Non-pigmented ciliary epithelial cell (primary cell): Measurements from ENCODE around the gene BMPR2.
"Not testable (repeated sequence)": the region's sequence is repeated elsewhere in the genome, so short reads cannot be mapped to it uniquely, and the experiment has no call there.

Experiments used
- DNase-seq: peaks from one replicate; pipeline ENCODE4 v3.0.0-alpha.2; 2010; ENCODE audit warnings: low read depth

The BMPR2 gene

DNA sequence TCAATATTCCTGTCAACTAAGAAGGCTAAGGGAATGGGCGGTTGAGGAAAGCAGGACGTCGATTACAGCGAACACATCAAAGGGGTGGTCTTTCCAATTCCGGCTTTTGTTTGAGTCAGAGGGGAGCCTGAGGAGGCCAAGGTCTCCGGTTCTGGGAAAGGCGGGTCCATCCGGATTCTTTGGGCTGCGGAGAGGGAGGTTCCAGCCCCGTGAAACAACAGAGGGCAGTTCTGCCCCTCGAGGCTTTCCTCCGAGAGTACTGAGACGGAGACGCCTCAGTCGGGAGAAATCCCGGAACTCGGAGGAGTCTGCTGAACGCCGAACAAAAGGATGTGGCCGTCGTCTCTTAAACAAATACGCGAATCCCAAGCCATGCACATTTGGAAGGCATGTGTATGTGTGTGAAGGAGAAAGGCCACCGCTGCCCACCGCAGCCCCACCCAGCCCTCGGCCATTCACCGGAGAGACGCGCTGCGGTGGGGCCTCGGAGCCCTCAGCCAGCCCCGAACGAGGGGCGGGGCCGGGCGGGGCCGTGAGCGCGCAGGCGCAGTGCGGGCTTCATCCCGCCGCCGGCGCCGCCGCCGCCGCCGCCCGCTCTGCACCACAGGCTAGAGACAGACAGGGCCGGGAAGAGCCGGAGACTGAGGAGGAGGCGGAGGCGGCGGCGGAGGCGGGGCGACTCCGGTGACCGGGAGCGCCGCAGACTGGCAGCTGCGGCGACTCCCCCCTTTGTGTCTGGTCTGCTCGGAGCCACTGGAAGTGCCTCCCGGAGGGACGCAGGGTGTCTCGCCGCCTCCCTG lies at the start of gene BMPR2:
Gene BMPR2, plus strand, starts transcription at position 719 of the 800 bp plus-strand sequence. CDS start 1,148 bp downstream, outside the sequence.
- peak; percentile 55 for DNase-seq

- DNase-seq, result no peak
Measured at GRCh38 chr2:202327858-202328257, 48.3 kb upstream of the BMPR2 start.

GRCh38 chr2:202335791-202336467 lies 40.2 kb upstream of the BMPR2 start:
- no peak for DNase-seq

DNA sequence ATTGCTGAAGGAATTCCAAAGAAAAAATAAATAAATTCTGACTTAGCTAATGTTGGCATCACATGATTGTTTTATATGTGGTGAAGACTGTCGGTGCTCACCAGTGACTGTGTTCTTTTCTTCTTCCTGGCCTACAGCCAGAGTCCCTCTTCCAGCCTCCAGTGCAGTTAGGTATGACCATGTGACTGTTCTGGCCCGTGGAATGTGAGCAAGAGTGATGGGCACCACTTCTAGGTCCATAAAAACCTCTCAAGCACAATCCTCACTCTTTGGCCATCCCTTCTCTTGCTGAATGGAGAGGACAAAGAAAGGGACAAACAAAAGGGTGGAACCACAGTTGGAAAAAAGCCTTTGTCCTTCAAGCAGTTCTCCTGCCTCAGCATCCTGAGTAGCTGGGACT lies 39.0 kb upstream of the BMPR2 start:
- no peak for DNase-seq

DNA sequence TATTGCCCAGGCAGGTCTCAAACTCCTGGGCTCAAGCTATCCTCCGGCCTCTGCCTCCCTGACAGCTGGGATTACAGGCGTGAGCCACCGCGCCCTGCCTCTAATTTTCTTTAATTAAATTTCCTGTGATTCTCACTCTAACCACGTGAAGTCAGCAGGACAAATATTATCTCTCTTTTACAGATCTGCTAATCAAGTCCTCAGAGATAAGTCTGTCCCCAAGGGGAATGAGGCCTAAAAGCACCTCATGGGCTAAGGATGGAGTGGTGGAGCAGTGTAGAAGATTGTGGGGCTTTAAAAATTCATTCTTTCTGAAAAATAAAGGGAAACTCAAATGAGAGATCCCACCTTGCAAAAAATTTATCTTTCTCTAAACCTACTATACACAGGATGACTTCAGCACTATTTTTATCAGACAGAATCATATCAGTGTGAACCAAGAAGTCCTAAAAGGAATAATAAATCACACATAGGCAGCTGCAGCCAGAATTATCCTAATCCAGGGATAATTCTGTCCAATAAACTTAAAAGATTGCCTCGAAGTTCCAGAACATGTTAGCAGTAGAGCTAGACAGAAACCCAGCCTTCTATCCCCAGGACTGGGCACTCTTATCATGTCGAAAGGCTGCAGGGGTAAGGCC lies 38.3 kb upstream of the BMPR2 start:
- DNase-seq, result no peak

GRCh38 chr2:202339071-202339870 lies 36.9 kb upstream of the BMPR2 start:
- DNase-seq, result no peak

GRCh38 chr2:202344178-202344577 lies 31.9 kb upstream of the BMPR2 start:
- no peak for DNase-seq

GRCh38 chr2:202346180-202346579 lies 29.9 kb upstream of the BMPR2 start:
- DNase-seq, result no peak

DNA sequence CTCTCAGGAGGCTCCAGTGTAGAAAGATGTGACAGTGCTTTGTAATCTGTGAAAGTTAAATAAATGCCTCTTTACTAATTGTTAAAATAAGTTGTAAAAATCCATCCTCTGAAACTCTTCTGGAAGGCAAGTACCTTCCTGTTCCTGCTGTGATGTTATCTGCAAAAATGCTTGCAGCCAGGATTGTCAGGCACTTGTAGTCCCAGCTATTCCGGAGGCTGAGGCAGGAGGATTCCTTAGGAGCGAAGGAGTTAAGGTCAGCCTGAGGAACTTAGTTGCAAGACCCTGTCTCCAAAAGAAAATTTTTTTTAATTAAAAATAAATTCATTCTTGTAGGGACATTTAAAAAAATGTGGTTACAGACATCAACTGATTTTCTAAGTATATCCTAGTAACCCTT lies 22.7 kb upstream of the BMPR2 start:
- no peak for DNase-seq

- no peak for DNase-seq
Measured at GRCh38 chr2:202355993-202356505, 20.1 kb upstream of the BMPR2 start.

DNA sequence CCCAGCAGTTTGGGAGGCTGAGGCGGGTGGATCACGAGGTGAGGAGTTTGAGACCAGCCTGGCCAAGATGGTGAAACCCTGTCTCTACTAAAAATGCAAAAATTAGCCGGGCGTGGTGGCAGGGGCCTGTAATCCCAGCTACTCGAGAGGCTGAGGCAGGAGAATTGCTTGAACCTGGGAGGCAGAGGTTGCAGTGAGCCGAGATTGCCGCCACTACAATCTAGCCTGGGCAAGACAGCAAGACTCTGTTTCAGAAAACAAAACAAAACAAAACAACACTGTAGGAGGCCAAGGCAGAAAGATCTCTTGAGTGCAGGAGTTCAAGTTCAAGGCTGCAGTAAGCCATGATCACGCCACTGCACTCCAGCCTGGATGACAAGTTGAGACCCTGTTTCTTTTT lies 17.2 kb upstream of the BMPR2 start:
- DNase-seq, result not testable (repeated sequence)

- no peak for DNase-seq
Measured at GRCh38 chr2:202360646-202361045, 15.5 kb upstream of the BMPR2 start.

DNA sequence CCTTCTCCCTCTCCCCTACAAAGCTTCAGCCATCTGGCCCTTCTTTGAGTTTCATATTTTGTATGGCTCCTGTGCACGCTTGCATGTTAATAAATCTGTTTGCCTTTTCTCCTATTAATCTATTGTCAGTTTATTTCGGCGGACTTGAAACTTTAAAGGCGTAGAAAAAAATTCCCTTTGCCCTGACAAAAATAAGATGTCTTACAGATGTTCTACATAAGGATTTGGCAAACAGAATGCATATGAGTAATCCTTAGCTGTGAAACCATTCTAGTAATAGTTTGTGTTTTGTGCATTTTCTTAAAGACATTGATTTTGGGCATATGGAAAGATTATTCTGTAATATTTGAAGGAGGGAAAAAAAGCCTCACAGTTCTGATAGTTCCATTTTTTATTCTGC lies 15.0 kb upstream of the BMPR2 start:
- no peak for DNase-seq

DNA sequence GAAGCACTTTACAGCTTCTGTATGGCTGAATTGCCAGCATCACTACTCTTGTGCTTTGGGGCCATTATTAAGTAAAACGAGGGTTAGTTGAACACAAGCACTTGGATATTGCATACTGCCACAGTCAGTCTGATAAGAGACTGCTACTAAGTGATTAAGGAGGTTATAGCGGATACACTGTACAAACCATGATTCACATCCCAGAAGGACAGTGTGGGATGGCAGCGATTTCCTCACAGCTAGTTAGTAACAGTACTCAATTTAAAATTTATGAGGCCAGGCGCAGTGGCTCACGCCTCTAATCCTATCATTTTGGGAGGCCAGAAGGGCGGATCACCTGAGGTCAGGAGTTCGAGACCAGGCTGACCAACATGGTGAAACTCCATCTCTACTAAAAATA lies 2.6 kb upstream of the BMPR2 start:
- no peak for DNase-seq

DNA sequence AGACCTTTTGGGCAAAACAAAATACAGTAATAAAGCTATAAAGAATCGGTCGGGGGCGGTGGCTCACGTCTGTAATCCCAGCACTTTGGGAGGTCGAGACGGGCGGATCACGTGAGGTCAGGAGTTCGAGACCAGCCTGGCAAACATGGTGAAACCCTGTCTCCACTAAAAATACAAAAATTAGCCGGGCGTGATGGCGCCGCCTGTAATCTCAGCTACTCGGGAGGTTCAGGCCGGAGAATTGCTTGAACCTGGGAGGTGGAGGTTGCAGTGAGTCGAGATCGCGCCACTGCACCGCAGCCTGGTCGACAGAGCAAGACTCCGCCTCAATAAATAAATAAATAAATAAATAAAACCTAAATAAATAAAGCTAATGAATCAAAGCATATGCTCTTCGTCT lies 1.7 kb upstream of the BMPR2 start:
- not testable (repeated sequence) for DNase-seq

DNA sequence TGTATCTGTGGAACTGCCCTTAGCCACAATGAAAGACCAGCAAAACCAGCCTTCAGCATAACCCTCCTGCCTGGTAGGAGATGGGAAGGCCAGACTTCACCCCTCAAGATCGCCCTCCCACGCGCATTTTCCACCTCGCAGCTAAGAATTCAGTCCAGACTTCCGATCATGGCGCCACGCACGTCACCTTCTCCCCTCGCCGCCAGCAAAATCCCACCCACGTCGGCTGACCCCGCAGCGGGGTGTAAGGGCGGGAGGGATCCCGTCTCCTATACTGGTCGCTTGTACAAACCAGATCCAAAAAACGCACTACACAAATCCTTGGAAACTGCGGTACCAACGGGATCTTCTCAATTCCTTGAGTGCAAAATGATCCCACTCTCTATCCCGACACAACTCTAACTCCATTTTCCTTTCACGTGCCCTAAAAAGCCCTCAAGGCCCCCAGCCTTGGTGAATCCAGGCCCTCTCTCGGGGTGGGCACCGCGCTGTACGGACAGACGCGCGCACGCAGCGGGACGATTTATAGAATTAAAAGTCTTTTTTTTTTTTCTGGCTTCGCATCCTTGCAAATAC lies 1.0 kb upstream of the BMPR2 start:
- DNase-seq, result peak; percentile 77

DNA sequence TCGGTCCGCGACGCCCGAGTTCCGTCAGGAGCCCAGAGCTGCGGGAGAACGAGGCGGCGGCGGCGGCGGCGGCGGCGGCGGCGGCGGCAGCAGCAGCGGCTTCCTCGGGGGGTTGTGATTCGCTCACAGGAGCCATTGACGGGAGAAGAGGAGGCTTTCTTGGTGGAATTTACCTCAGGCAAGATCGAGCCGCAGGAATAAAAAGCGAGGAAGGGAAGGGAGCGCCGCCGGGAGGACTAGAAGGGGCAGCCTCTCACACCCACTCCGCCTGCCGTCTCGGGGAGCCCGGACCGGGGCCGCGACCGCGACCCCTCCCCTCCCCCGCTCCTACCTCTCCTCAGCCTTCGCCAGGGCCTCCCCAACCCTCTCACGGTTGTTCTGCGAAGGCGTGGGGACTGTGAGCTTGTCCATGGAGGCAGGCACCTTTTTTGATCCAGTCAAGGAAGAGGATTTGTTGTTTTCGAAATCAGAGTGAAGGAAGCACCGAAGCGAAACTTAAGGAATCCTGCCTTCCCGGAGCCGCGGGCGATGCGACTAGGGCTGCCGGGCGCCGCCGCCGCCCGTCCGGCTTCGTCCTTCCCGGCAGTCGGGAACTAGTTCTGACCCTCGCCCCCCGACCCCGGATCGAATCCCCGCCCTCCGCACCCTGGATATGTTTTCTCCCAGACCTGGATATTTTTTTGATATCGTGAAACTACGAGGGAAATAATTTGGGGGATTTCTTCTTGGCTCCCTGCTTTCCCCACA lies 506 bp downstream of the BMPR2 start:
- DNase-seq, result no peak

DNA sequence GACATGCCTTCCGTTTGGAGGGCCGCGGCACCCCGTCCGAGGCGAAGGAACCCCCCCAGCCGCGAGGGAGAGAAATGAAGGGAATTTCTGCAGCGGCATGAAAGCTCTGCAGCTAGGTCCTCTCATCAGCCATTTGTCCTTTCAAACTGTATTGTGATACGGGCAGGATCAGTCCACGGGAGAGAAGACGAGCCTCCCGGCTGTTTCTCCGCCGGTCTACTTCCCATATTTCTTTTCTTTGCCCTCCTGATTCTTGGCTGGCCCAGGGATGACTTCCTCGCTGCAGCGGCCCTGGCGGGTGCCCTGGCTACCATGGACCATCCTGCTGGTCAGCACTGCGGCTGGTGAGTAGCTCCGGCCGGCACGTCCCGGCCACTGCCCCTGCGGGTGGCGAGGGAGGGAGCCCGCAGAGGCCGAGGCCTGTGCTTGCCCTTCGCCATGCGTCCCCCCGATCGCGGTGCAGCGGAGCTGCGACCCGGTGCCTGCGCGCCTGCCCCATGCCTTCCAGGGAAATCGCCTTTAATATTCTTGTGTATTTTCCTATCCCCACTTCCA lies 1.2 kb downstream of the BMPR2 start:
- DNase-seq, result no peak

DNA sequence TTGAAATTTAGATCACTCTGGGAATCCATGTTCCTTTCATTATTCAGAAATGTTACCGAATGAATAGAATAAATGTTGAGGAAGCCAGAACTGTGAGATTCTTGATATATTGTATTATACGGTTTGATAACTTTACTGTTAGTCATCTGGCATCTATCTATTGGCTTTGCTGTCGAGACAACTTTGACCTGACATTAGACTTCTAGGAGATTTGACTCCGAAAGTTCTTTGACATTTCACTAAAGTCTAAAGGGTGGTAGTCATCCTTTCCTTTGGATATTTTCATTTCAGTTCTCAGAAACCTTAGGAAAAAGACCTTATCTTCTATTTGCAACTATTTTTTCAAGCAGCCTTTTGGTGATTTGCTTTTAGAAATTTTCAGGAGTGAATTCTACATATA lies 1.9 kb downstream of the BMPR2 start:
- no peak for DNase-seq

DNA sequence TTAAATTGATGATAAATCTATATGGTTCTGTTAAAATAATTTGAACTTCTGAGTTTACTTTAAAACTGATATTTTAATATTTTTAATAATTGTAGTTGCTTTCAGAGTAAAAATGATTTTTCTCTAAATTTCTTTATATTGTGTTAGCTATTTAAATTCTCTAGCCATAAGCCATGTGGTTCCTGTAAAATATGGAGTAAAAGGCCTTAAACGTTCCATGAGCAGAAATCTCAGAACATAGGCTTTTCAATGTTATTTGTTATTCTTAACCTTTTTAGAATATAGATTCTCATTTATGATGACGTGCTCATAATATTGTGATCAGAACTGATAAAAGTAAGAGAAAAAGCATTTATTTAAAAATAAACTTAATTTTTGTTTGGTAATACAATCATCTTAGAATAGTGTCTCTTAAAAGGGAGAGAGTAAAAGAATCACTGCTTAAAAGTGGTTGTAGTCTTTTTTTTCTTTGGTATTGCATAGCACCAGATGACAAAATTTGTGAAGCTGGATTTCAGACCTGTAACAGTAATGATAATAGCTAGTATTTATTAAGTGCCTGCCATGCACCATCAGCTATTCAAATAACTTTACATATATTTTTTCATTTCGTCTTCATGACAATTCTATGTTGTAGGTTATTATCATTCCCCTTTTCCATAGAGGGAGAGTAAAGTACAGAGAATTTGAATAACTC lies 2.7 kb downstream of the BMPR2 start:
- no peak for DNase-seq
